ENCODE data around the gene ADNP2. TPM values are rescaled to one million over a fixed set of nuclear protein-coding genes. Genes with fewer than 3 reads are reported as not detected.

The ADNP2 gene
- total and polyA plus RNA-seq, 2 experiments from 2014 or later, result 19.3 to 66.4 TPM

DNA sequence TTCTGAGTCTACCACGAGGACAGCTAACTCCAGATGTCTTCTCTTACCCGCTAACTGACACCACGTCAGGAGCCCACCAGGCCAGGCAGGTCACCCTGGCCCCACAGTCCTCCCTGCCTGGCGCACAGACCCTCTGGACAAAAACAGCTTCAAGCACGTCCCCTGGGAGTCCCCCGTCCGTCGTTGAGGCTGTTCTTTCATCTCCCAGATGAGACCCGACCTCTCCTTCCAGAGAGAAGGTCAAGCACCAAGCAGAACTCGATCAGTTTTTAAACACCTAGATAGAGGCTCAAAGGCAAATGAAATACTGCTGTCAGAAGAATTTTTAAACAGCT lies 80.4 kb downstream of the ADNP2 start:
- no peak overlapping the region for H3K4me2 ChIP-seq
- Mint-ChIP-seq H3K4me3 (no peak overlapping the region), H3K27ac (no peak overlapping the region), H3K9me3 (peaks cover 13% of the 10 kb centered on the region), H3K4me1 (0 out of 3 replicates have a peak, but pooled peaks cover under 1% of the 10 kb centered on the region), H3K27me3 (ENCODE audit: insufficient read depth, low read depth, poor library complexity) (peaks cover 3% of the 10 kb centered on the region), H3K36me3 (ENCODE audit: low read depth) (peaks cover 3% of the 10 kb centered on the region; the same call in 1 of the 3 replicates)
- no peaks in the 10 kb centered on the region for H3K36me3 ChIP-seq (ENCODE audit: insufficient read depth)
- H3K9me2 ChIP-seq (ENCODE audit: insufficient read depth), result no peaks in the 10 kb centered on the region
- DNase-seq (ENCODE audit: low spot score) (no peak), ATAC-seq (no peak)
- no peaks in the 10 kb centered on the region for H3K79me2 ChIP-seq (replicated peaks; ENCODE audit: insufficient read depth)
- TF ChIP-seq POLR2AphosphoS5 (IDR thresholded peaks at IDR 0.05; ENCODE audit: low read depth) (no peak), EZH2phosphoT487 (IDR thresholded peaks at IDR 0.05; ENCODE audit: unreplicated experiment) (no peak), JUNB (IDR thresholded peaks at IDR 0.05; ENCODE audit: unreplicated experiment) (no peak), ZNF114 (CRISPR knock-in tag; IDR thresholded peaks at IDR 0.05) (no peak), STAT1 (IDR thresholded peaks at IDR 0.05; ENCODE audit: unreplicated experiment) (no peak), NANOG (IDR thresholded peaks at IDR 0.05; ENCODE audit: borderline replicate concordance) (no peak), CREB1 (CRISPR knock-in tag; IDR thresholded peaks at IDR 0.05; ENCODE audit: low read depth) (no peak), EZH2 (IDR thresholded peaks at IDR 0.05; ENCODE audit: low read depth, unreplicated experiment) (no peak), ZNF331 (CRISPR knock-in tag; IDR thresholded peaks at IDR 0.05; ENCODE audit: low read depth) (no peak)
- TF ChIP-seq, protein P1, sequence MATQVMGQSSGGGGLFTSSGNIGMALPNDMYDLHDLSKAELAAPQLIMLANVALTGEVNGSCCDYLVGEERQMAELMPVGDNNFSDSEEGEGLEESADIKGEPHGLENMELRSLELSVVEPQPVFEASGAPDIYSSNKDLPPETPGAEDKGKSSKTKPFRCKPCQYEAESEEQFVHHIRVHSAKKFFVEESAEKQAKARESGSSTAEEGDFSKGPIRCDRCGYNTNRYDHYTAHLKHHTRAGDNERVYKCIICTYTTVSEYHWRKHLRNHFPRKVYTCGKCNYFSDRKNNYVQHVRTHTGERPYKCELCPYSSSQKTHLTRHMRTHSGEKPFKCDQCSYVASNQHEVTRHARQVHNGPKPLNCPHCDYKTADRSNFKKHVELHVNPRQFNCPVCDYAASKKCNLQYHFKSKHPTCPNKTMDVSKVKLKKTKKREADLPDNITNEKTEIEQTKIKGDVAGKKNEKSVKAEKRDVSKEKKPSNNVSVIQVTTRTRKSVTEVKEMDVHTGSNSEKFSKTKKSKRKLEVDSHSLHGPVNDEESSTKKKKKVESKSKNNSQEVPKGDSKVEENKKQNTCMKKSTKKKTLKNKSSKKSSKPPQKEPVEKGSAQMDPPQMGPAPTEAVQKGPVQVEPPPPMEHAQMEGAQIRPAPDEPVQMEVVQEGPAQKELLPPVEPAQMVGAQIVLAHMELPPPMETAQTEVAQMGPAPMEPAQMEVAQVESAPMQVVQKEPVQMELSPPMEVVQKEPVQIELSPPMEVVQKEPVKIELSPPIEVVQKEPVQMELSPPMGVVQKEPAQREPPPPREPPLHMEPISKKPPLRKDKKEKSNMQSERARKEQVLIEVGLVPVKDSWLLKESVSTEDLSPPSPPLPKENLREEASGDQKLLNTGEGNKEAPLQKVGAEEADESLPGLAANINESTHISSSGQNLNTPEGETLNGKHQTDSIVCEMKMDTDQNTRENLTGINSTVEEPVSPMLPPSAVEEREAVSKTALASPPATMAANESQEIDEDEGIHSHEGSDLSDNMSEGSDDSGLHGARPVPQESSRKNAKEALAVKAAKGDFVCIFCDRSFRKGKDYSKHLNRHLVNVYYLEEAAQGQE (IDR thresholded peaks at IDR 0.05; ENCODE audit: unreplicated experiment), result no peak
- TF ChIP-seq, protein P2, sequence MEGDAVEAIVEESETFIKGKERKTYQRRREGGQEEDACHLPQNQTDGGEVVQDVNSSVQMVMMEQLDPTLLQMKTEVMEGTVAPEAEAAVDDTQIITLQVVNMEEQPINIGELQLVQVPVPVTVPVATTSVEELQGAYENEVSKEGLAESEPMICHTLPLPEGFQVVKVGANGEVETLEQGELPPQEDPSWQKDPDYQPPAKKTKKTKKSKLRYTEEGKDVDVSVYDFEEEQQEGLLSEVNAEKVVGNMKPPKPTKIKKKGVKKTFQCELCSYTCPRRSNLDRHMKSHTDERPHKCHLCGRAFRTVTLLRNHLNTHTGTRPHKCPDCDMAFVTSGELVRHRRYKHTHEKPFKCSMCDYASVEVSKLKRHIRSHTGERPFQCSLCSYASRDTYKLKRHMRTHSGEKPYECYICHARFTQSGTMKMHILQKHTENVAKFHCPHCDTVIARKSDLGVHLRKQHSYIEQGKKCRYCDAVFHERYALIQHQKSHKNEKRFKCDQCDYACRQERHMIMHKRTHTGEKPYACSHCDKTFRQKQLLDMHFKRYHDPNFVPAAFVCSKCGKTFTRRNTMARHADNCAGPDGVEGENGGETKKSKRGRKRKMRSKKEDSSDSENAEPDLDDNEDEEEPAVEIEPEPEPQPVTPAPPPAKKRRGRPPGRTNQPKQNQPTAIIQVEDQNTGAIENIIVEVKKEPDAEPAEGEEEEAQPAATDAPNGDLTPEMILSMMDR (conservative IDR thresholded peaks at IDR 0.05; ENCODE audit: low read depth in 2 of 2), result no peak
- TF ChIP-seq, protein P3, sequence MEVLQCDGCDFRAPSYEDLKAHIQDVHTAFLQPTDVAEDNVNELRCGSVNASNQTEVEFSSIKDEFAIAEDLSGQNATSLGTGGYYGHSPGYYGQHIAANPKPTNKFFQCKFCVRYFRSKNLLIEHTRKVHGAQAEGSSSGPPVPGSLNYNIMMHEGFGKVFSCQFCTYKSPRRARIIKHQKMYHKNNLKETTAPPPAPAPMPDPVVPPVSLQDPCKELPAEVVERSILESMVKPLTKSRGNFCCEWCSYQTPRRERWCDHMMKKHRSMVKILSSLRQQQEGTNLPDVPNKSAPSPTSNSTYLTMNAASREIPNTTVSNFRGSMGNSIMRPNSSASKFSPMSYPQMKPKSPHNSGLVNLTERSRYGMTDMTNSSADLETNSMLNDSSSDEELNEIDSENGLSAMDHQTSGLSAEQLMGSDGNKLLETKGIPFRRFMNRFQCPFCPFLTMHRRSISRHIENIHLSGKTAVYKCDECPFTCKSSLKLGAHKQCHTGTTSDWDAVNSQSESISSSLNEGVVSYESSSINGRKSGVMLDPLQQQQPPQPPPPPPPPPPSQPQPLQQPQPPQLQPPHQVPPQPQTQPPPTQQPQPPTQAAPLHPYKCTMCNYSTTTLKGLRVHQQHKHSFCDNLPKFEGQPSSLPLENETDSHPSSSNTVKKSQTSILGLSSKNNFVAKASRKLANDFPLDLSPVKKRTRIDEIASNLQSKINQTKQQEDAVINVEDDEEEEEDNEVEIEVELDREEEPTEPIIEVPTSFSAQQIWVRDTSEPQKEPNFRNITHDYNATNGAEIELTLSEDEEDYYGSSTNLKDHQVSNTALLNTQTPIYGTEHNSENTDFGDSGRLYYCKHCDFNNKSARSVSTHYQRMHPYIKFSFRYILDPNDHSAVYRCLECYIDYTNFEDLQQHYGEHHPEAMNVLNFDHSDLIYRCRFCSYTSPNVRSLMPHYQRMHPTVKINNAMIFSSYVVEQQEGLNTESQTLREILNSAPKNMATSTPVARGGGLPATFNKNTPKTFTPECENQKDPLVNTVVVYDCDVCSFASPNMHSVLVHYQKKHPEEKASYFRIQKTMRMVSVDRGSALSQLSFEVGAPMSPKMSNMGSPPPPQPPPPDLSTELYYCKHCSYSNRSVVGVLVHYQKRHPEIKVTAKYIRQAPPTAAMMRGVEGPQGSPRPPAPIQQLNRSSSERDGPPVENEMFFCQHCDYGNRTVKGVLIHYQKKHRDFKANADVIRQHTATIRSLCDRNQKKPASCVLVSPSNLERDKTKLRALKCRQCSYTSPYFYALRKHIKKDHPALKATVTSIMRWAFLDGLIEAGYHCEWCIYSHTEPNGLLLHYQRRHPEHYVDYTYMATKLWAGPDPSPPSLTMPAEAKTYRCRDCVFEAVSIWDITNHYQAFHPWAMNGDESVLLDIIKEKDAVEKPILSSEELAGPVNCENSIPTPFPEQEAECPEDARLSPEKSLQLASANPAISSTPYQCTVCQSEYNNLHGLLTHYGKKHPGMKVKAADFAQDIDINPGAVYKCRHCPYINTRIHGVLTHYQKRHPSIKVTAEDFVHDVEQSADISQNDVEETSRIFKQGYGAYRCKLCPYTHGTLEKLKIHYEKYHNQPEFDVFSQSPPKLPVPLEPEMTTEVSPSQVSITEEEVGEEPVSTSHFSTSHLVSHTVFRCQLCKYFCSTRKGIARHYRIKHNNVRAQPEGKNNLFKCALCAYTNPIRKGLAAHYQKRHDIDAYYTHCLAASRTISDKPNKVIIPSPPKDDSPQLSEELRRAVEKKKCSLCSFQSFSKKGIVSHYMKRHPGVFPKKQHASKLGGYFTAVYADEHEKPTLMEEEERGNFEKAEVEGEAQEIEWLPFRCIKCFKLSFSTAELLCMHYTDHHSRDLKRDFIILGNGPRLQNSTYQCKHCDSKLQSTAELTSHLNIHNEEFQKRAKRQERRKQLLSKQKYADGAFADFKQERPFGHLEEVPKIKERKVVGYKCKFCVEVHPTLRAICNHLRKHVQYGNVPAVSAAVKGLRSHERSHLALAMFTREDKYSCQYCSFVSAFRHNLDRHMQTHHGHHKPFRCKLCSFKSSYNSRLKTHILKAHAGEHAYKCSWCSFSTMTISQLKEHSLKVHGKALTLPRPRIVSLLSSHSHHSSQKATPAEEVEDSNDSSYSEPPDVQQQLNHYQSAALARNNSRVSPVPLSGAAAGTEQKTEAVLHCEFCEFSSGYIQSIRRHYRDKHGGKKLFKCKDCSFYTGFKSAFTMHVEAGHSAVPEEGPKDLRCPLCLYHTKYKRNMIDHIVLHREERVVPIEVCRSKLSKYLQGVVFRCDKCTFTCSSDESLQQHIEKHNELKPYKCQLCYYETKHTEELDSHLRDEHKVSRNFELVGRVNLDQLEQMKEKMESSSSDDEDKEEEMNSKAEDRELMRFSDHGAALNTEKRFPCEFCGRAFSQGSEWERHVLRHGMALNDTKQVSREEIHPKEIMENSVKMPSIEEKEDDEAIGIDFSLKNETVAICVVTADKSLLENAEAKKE (CRISPR knock-in tag; IDR thresholded peaks at IDR 0.05), result no peak
- TF ChIP-seq, protein P4, sequence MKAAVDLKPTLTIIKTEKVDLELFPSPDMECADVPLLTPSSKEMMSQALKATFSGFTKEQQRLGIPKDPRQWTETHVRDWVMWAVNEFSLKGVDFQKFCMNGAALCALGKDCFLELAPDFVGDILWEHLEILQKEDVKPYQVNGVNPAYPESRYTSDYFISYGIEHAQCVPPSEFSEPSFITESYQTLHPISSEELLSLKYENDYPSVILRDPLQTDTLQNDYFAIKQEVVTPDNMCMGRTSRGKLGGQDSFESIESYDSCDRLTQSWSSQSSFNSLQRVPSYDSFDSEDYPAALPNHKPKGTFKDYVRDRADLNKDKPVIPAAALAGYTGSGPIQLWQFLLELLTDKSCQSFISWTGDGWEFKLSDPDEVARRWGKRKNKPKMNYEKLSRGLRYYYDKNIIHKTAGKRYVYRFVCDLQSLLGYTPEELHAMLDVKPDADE (IDR thresholded peaks at IDR 0.05), result no peak
- H2AFZ ChIP-seq, result no peak overlapping the region
- H3K27me3 ChIP-seq (ENCODE audit: insufficient read depth), result no peaks in the 10 kb centered on the region
- H3K27ac ChIP-seq (ENCODE audit: low read depth), result no peak overlapping the region
- no peak overlapping the region for H3K4me3 ChIP-seq
- H4K20me1 ChIP-seq (replicated peaks; ENCODE audit: insufficient read depth), result no peaks in the 10 kb centered on the region
- no peaks in the 10 kb centered on the region for H3K4me1 ChIP-seq (ENCODE audit: insufficient read depth)
- H3F3A ChIP-seq (replicated peaks; ENCODE audit: low read depth), result peaks cover 7% of the 10 kb centered on the region; the same call in 1 of the 2 replicates

Data from GM23338 (cell line).